SK-N-SH treated with all-trans-retinoic acid at 6 μM for 48 hours (cell line): Measurements from ENCODE around the gene NEMF.

ENCODE experiments used
- ATAC-seq: fragments of 200-7000 bp; cut with Tn5 transposase; 3 replicates; pipeline ENCODE4 v1.9.1; 2020; ENCODE audit warnings: mild to moderate bottlenecking, moderate library complexity
- ARNTL ChIP-seq: fragments of 450-650 bp; formaldehyde crosslinking; IDR thresholded peaks from 2 replicates; pipeline ENCODE4 v1.5.0; 2020; ENCODE audit warnings: low read depth, mild to moderate bottlenecking, moderate library complexity, borderline replicate concordance
- CSDC2 ChIP-seq: fragments of 250-450 bp; sonication (Bioruptor Pico); IDR thresholded peaks from 2 replicates; pipeline ENCODE4 v1.5.0; 2020; ENCODE audit warnings: mild to moderate bottlenecking, moderate library complexity
- ESRRG ChIP-seq: fragments of 250-450 bp; sonication (Bioruptor Pico); IDR thresholded peaks from 2 replicates; pipeline ENCODE4 v1.6.1; 2021; ENCODE audit warnings: mild to moderate bottlenecking
- GLIS3 ChIP-seq: fragments of 250-450 bp; sonication (Bioruptor Pico); IDR thresholded peaks from 2 replicates; pipeline ENCODE4 v1.5.0; 2020; ENCODE audit warnings: mild to moderate bottlenecking, moderate library complexity
- ISL1 ChIP-seq: fragments of 250-450 bp; sonication (Bioruptor Pico); IDR thresholded peaks from 2 replicates; pipeline ENCODE4 v2.1.2; 2022; ENCODE audit warnings: mild to moderate bottlenecking, moderate library complexity
- OSR1 ChIP-seq: fragments of 250-450 bp; sonication (Bioruptor Pico); IDR thresholded peaks from 2 replicates; pipeline ENCODE4 v1.8.0; 2022; ENCODE audit warnings: moderate library complexity, mild to moderate bottlenecking, inconsistent platforms
- PPARA ChIP-seq: fragments of 250-450 bp; sonication (Bioruptor Pico); IDR thresholded peaks from 2 replicates; pipeline ENCODE4 v1.5.0; 2020; ENCODE audit warnings: mild to moderate bottlenecking, borderline replicate concordance
- SNAI2 ChIP-seq: fragments of 250-450 bp; sonication (Bioruptor Pico); IDR thresholded peaks from 2 replicates; pipeline ENCODE4 v1.5.0; 2020; ENCODE audit warnings: mild to moderate bottlenecking, moderate library complexity
- TCF4 ChIP-seq: fragments of 250-450 bp; sonication (Bioruptor Pico); IDR thresholded peaks from 2 replicates; pipeline ENCODE4 v1.8.0; 2021; ENCODE audit warnings: mild to moderate bottlenecking, moderate library complexity, borderline replicate concordance
- TOX ChIP-seq: fragments of 250-450 bp; sonication (Bioruptor Pico); IDR thresholded peaks from 2 replicates; pipeline ENCODE4 v1.8.0; 2021; ENCODE audit warnings: mild to moderate bottlenecking, moderate library complexity, borderline replicate concordance
- ZC3H10 ChIP-seq: fragments of 250-450 bp; sonication (Bioruptor Pico); IDR thresholded peaks from 2 replicates; pipeline ENCODE4 v1.5.1; 2021; ENCODE audit warnings: mild to moderate bottlenecking, moderate library complexity
- ZFP3 ChIP-seq: fragments of 250-450 bp; sonication (Bioruptor Pico); IDR thresholded peaks from 2 replicates; pipeline ENCODE4 v1.5.0; 2020; ENCODE audit warnings: mild to moderate bottlenecking, moderate library complexity
- ZNF70 ChIP-seq: fragments of 450-650 bp; formaldehyde crosslinking; IDR thresholded peaks from 2 replicates; pipeline ENCODE4 v1.5.0; 2020; ENCODE audit warnings: mild to moderate bottlenecking, moderate library complexity
- ZNF8 ChIP-seq: fragments of 450-650 bp; formaldehyde crosslinking; IDR thresholded peaks from 2 replicates; pipeline ENCODE4 v1.5.0; 2020; ENCODE audit warnings: mild to moderate bottlenecking, moderate library complexity
- TF ChIP-seq, protein P1 (sequence below): fragments of 250-450 bp; sonication (Bioruptor Pico); IDR thresholded peaks from 2 replicates; pipeline ENCODE4 v1.8.0; 2020; ENCODE audit warnings: mild to moderate bottlenecking, moderate library complexity, borderline replicate concordance
- TF ChIP-seq, protein P2 (sequence below): fragments of 250-450 bp; sonication (Bioruptor Pico); IDR thresholded peaks from 2 replicates; pipeline ENCODE4 v1.8.0; 2021; ENCODE audit warnings: low read depth, mild to moderate bottlenecking, moderate library complexity, borderline replicate concordance
- TF ChIP-seq, protein P3 (sequence below): fragments of 250-450 bp; sonication (Bioruptor Pico); IDR thresholded peaks from 2 replicates; pipeline ENCODE4 v1.5.1; 2020; ENCODE audit warnings: low read depth, mild to moderate bottlenecking, moderate library complexity
- TF ChIP-seq, protein P4 (sequence below): fragments of 250-450 bp; sonication (Bioruptor Pico); IDR thresholded peaks from 2 replicates; pipeline ENCODE4 v1.5.1; 2021; ENCODE audit warnings: mild to moderate bottlenecking, moderate library complexity
- TF ChIP-seq, protein P5 (sequence below): fragments of 250-450 bp; sonication (Bioruptor Pico); IDR thresholded peaks from 2 replicates; pipeline ENCODE4 v1.5.0; 2020; ENCODE audit warnings: mild to moderate bottlenecking, moderate library complexity

NEMF gene

DNA sequence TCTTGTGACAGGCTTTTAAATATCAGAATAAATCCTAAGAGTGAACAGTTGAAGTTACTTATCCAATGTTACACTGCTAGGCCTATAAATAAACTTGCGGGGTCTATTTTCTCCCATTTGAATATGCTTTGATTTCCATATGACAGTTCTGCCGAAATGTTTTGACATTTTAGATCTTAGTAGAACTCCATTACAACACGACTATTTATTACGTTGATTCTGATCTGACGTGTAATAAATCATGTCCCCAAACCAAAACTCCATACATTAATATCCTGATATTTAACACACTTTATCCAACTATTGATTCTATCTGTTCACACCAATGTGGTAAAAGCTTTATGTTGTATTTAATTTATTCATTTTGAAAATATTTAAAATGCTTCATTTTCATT is 16.1 kb upstream of the NEMF start:
- TF ChIP-seq, protein P1, sequence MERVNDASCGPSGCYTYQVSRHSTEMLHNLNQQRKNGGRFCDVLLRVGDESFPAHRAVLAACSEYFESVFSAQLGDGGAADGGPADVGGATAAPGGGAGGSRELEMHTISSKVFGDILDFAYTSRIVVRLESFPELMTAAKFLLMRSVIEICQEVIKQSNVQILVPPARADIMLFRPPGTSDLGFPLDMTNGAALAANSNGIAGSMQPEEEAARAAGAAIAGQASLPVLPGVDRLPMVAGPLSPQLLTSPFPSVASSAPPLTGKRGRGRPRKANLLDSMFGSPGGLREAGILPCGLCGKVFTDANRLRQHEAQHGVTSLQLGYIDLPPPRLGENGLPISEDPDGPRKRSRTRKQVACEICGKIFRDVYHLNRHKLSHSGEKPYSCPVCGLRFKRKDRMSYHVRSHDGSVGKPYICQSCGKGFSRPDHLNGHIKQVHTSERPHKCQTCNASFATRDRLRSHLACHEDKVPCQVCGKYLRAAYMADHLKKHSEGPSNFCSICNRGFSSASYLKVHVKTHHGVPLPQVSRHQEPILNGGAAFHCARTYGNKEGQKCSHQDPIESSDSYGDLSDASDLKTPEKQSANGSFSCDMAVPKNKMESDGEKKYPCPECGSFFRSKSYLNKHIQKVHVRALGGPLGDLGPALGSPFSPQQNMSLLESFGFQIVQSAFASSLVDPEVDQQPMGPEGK (CRISPR knock-in tag), result no peak
- TF ChIP-seq, all 23 proteins: peak for 0
- no peak; the same call in 2 of the 3 replicates for ATAC-seq

DNA sequence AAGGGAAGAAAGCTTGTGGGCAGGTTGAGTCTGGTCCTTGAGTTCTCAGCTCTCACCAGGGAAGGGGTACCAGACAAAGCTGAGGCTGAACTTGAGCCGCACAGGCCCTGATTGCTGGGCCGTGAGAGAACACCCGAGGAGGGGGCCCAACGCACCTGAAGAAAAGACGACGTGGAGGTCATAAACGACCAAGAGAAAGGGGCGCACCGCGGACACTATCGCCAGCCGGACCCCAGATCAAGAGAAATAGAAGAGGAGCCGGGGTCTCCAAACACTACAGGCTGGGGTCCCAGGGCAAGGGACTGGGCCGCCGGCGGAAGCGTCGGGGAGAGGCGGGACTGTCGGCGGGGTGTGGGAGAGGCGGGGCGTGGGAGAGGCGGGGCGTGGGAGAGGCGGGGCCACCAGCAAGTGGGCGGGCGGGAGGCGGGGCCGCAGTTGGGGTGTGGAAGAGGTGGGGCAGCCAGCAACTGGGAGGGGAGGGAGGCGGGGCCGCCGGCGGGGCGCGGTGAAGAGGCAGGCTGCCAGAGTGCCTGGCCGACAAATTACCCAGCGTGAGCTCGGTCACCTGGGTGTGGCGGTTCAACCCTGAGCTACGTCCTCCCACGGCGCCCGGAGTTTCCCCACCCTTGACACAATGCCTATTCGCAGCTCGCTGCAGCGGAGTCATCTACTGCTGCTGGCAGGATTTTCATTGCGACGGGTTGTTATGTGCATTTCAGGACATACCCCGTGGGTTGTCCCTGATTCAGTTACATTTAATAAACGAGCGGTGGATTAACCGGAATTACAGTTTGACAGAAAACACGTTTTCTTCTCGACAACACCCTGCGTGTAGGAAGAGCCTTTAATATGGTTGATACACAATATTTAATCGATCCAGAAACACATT is 15.5 kb upstream of the NEMF start:
- TF ChIP-seq OSR1 (no peak), GLIS3 (CRISPR knock-in tag) (no peak)
- ATAC-seq, result peak; percentile 85

DNA sequence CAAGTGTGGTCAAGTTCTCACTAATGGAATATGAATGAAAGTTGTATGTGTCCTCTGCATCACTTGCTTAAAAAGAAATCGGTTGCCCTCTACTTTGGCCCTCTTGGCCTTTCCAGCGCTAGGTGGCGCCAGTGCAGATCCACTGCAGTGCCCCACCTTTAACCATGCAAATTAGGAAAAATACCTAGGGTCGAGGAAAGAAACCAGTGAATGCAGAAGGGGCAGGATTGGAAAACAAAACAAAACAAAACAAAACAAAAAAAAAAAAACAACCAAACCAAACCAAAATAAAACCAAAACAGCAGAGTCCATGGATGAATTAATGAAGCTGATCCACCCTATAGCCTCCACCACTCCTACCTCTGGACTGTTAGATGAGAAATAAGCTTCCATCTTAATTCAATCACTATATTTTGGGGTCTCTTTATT is 12.9 kb upstream of the NEMF start:
- no peak for ATAC-seq
- TF ChIP-seq GLIS3 (CRISPR knock-in tag) (no peak), SNAI2 (CRISPR knock-in tag) (no peak), ESRRG (CRISPR knock-in tag) (no peak), ZNF70 (CRISPR knock-in tag) (no peak), ZNF8 (CRISPR knock-in tag) (no peak), PPARA (CRISPR knock-in tag) (no peak)
- TF ChIP-seq, protein P2, sequence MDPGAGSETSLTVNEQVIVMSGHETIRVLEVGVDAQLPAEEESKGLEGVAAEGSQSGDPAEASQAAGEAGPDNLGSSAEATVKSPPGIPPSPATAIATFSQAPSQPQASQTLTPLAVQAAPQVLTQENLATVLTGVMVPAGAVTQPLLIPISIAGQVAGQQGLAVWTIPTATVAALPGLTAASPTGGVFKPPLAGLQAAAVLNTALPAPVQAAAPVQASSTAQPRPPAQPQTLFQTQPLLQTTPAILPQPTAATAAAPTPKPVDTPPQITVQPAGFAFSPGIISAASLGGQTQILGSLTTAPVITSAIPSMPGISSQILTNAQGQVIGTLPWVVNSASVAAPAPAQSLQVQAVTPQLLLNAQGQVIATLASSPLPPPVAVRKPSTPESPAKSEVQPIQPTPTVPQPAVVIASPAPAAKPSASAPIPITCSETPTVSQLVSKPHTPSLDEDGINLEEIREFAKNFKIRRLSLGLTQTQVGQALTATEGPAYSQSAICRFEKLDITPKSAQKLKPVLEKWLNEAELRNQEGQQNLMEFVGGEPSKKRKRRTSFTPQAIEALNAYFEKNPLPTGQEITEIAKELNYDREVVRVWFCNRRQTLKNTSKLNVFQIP (CRISPR knock-in tag), result no peak
- TF ChIP-seq, protein P3, sequence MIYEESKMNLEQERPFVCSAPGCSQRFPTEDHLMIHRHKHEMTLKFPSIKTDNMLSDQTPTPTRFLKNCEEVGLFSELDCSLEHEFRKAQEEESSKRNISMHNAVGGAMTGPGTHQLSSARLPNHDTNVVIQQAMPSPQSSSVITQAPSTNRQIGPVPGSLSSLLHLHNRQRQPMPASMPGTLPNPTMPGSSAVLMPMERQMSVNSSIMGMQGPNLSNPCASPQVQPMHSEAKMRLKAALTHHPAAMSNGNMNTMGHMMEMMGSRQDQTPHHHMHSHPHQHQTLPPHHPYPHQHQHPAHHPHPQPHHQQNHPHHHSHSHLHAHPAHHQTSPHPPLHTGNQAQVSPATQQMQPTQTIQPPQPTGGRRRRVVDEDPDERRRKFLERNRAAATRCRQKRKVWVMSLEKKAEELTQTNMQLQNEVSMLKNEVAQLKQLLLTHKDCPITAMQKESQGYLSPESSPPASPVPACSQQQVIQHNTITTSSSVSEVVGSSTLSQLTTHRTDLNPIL (CRISPR knock-in tag), result no peak

DNA sequence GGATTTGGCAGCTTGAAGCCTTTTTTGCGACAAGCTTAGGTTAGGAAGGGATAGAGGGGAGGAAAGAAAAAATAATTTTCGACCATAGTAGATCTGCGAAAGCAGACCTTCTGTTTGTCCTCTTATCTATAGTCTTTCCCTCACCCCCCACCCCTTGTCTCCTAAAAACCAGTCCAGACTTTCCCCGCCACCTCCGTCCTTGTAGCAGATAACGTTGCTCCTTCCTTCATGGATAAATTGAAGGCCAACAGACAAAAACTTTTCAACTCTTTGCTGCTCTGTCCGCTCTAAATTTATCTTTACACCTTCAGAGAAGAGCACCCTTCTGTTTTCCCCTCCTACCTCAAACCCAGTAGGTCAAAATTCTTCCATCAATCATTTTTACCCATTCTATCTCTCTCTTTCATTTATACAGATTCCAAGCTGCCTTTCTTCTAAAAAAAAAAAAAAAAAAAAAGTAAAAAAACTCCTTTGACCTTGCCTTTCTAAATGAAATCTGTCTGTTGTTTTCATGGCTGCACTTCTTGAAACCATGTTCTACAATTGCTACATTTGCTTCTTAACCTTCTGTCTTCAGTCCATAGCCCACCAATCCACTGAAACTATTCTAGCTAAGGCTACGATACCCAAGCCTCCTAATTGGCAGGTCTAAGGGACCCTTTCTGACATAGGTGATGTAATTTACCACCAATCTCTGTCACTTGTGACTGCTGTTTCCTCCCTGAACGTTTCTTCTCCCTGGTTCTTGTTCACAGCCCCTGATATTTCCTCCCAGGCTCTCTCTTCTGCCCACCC is 11.1 kb upstream of the NEMF start:
- no peak for ATAC-seq
- TF ChIP-seq ISL1 (CRISPR knock-in tag), result no peak
- TF ChIP-seq GLIS3 (CRISPR knock-in tag), result no peak
- TF ChIP-seq OSR1, result no peak
- TF ChIP-seq, protein P4, sequence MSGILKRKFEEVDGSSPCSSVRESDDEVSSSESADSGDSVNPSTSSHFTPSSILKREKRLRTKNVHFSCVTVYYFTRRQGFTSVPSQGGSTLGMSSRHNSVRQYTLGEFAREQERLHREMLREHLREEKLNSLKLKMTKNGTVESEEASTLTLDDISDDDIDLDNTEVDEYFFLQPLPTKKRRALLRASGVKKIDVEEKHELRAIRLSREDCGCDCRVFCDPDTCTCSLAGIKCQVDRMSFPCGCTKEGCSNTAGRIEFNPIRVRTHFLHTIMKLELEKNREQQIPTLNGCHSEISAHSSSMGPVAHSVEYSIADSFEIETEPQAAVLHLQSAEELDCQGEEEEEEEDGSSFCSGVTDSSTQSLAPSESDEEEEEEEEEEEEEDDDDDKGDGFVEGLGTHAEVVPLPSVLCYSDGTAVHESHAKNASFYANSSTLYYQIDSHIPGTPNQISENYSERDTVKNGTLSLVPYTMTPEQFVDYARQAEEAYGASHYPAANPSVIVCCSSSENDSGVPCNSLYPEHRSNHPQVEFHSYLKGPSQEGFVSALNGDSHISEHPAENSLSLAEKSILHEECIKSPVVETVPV (CRISPR knock-in tag), result no peak
- no peak for TF ChIP-seq ZC3H10 (CRISPR knock-in tag)
- no peak for TF ChIP-seq TCF4 (CRISPR knock-in tag)
- TF ChIP-seq, protein P5, sequence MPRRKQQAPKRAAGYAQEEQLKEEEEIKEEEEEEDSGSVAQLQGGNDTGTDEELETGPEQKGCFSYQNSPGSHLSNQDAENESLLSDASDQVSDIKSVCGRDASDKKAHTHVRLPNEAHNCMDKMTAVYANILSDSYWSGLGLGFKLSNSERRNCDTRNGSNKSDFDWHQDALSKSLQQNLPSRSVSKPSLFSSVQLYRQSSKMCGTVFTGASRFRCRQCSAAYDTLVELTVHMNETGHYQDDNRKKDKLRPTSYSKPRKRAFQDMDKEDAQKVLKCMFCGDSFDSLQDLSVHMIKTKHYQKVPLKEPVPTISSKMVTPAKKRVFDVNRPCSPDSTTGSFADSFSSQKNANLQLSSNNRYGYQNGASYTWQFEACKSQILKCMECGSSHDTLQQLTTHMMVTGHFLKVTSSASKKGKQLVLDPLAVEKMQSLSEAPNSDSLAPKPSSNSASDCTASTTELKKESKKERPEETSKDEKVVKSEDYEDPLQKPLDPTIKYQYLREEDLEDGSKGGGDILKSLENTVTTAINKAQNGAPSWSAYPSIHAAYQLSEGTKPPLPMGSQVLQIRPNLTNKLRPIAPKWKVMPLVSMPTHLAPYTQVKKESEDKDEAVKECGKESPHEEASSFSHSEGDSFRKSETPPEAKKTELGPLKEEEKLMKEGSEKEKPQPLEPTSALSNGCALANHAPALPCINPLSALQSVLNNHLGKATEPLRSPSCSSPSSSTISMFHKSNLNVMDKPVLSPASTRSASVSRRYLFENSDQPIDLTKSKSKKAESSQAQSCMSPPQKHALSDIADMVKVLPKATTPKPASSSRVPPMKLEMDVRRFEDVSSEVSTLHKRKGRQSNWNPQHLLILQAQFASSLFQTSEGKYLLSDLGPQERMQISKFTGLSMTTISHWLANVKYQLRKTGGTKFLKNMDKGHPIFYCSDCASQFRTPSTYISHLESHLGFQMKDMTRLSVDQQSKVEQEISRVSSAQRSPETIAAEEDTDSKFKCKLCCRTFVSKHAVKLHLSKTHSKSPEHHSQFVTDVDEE (CRISPR knock-in tag), result no peak
- no peak for TF ChIP-seq ARNTL (CRISPR knock-in tag)
- TF ChIP-seq PPARA (CRISPR knock-in tag), result no peak
- no peak for TF ChIP-seq ZNF70 (CRISPR knock-in tag)
- TF ChIP-seq TOX (CRISPR knock-in tag), result no peak
- TF ChIP-seq ESRRG (CRISPR knock-in tag), result no peak
- TF ChIP-seq, protein P2 (CRISPR knock-in tag), result no peak
- no peak for TF ChIP-seq ZFP3 (CRISPR knock-in tag)
- no peak for TF ChIP-seq SNAI2 (CRISPR knock-in tag)
- TF ChIP-seq, protein P3 (CRISPR knock-in tag), result no peak
- TF ChIP-seq CSDC2 (CRISPR knock-in tag), result no peak
